Measurements from ENCODE around the gene SLC6A6. TPM values are rescaled to one million over a fixed set of nuclear protein-coding genes. Genes with fewer than 3 reads are reported as not detected.
"Not testable (repeated sequence)": the region's sequence is repeated elsewhere in the genome, so short reads cannot be mapped to it uniquely, and the experiment has no call there.

The SLC6A6 gene
- total RNA-seq, 2 experiments from 2014 or later, result 39.8 to 42.6 TPM

- Mint-ChIP-seq H3K4me1 (peaks cover 33% of the 10 kb centered on the region), H3K36me3 (peaks cover 13% of the 10 kb centered on the region)
- not testable (repeated sequence) for H3K4me3 Mint-ChIP-seq; H3K27ac Mint-ChIP-seq; H3K9me3 Mint-ChIP-seq; H3K27me3 Mint-ChIP-seq; DNase-seq; ATAC-seq (ENCODE audit: low read depth)
- POLR2A ChIA-PET, result interaction anchor here (0.6 kb wide), 1 partner anchor 513 kb away, joined by 3 read pairs; no protein-coding TSS in a partner anchor
Measured at GRCh38 chr3:14409779-14410063, 7.3 kb downstream of the SLC6A6 start.

- H3K36me3 Mint-ChIP-seq, result peaks cover 14% of the 10 kb centered on the region
- H3K4me1 Mint-ChIP-seq, result peaks cover 33% of the 10 kb centered on the region
- no peaks in the 10 kb centered on the region for H3K27me3 Mint-ChIP-seq
- POLR2A ChIA-PET, result interaction anchor here (0.6 kb wide), 1 partner anchor 514 kb away, joined by 3 read pairs; no protein-coding TSS in a partner anchor
- DNase-seq, result no peak
- ATAC-seq (ENCODE audit: low read depth), result no peak
- H3K9me3 Mint-ChIP-seq, result no peaks in the 10 kb centered on the region
- H3K4me3 Mint-ChIP-seq, result no peak overlapping the region
- peak overlapping the region; percentile 51 for H3K27ac Mint-ChIP-seq
Measured at GRCh38 chr3:14410106-14410502, 7.7 kb downstream of the SLC6A6 start.

- Mint-ChIP-seq H3K27ac (peak overlapping the region; percentile 67), H3K27me3 (no peaks in the 10 kb centered on the region), H3K4me3 (no peak overlapping the region), H3K9me3 (no peaks in the 10 kb centered on the region), H3K4me1 (peaks cover 27% of the 10 kb centered on the region), H3K36me3 (peaks cover 13% of the 10 kb centered on the region)
- POLR2A ChIA-PET, result interaction anchor here (1.2 kb wide), 1 partner anchor 22 kb away, joined by 6 read pairs; no protein-coding TSS in a partner anchor
- DNase-seq (no peak), ATAC-seq (ENCODE audit: low read depth) (peak; percentile 58)
Measured at GRCh38 chr3:14410503-14411165, 8.2 kb downstream of the SLC6A6 start.

GRCh38 chr3:14411166-14411526 lies 8.7 kb downstream of the SLC6A6 start:
- no peak for ATAC-seq (ENCODE audit: low read depth)
- no peak for DNase-seq
- H3K27me3 Mint-ChIP-seq, result no peaks in the 10 kb centered on the region
- H3K36me3 Mint-ChIP-seq, result peaks cover 16% of the 10 kb centered on the region
- no peaks in the 10 kb centered on the region for H3K9me3 Mint-ChIP-seq
- POLR2A ChIA-PET, result interaction anchor here (1.2 kb wide), 1 partner anchor 21 kb away, joined by 6 read pairs; no protein-coding TSS in a partner anchor
- no peak overlapping the region for H3K4me3 Mint-ChIP-seq
- peaks cover 24% of the 10 kb centered on the region for H3K4me1 Mint-ChIP-seq
- H3K27ac Mint-ChIP-seq, result peak overlapping the region; percentile 67

GRCh38 chr3:14411988-14412387 lies 9.6 kb downstream of the SLC6A6 start:
- Mint-ChIP-seq H3K27me3 (no peaks in the 10 kb centered on the region), H3K27ac (no peak overlapping the region), H3K4me3 (no peak overlapping the region), H3K9me3 (no peaks in the 10 kb centered on the region), H3K4me1 (peaks cover 18% of the 10 kb centered on the region), H3K36me3 (peaks cover 18% of the 10 kb centered on the region)
- no peak for DNase-seq
- ATAC-seq (ENCODE audit: low read depth), result no peak
- POLR2A ChIA-PET, result no interaction called here

- Mint-ChIP-seq H3K27ac (no peak overlapping the region), H3K27me3 (no peaks in the 10 kb centered on the region), H3K9me3 (no peaks in the 10 kb centered on the region), H3K4me1 (peaks cover 18% of the 10 kb centered on the region), H3K36me3 (peaks cover 16% of the 10 kb centered on the region), H3K4me3 (no peak overlapping the region)
- ATAC-seq (ENCODE audit: low read depth) (no peak), DNase-seq (no peak)
- POLR2A ChIA-PET, result no interaction called here
Measured at GRCh38 chr3:14412831-14413380, 10.5 kb downstream of the SLC6A6 start.

GRCh38 chr3:14413381-14414071 lies 11.1 kb downstream of the SLC6A6 start:
- DNase-seq (no peak), ATAC-seq (ENCODE audit: low read depth) (no peak)
- no peaks in the 10 kb centered on the region for H3K27me3 Mint-ChIP-seq
- H3K36me3 Mint-ChIP-seq, result peaks cover 16% of the 10 kb centered on the region
- no peak overlapping the region for H3K4me3 Mint-ChIP-seq
- H3K9me3 Mint-ChIP-seq, result no peaks in the 10 kb centered on the region
- H3K4me1 Mint-ChIP-seq, result peaks cover 18% of the 10 kb centered on the region
- POLR2A ChIA-PET, result no interaction called here
- H3K27ac Mint-ChIP-seq, result no peak overlapping the region

GRCh38 chr3:14414846-14415464 lies 12.5 kb downstream of the SLC6A6 start:
- Mint-ChIP-seq H3K27me3 (no peaks in the 10 kb centered on the region), H3K4me3 (no peak overlapping the region), H3K9me3 (no peaks in the 10 kb centered on the region), H3K27ac (peak overlapping the region; percentile 66), H3K36me3 (peaks cover 12% of the 10 kb centered on the region), H3K4me1 (peaks cover 13% of the 10 kb centered on the region)
- POLR2A ChIA-PET, result interaction anchor here (1.0 to 1.7 kb wide), 4 partner anchors 11 to 17 kb away, joined by 3 to 5 read pairs (median 4); partner anchors contain the start of gene SLC6A6
- DNase-seq, result no peak
- ATAC-seq (ENCODE audit: low read depth), result no peak

GRCh38 chr3:14415501-14415900 lies 13.1 kb downstream of the SLC6A6 start:
- DNase-seq (no peak), ATAC-seq (ENCODE audit: low read depth) (no peak)
- peaks cover 12% of the 10 kb centered on the region for H3K36me3 Mint-ChIP-seq
- POLR2A ChIA-PET, result interaction anchor here (1.0 to 1.7 kb wide), 4 partner anchors 10 to 17 kb away, joined by 3 to 5 read pairs (median 4); partner anchors contain the start of gene SLC6A6
- H3K4me3 Mint-ChIP-seq, result no peak overlapping the region
- H3K9me3 Mint-ChIP-seq, result no peaks in the 10 kb centered on the region
- no peak overlapping the region for H3K27ac Mint-ChIP-seq
- peaks cover 9% of the 10 kb centered on the region for H3K4me1 Mint-ChIP-seq
- H3K27me3 Mint-ChIP-seq, result no peaks in the 10 kb centered on the region

GRCh38 chr3:14416453-14416852 lies 14.0 kb downstream of the SLC6A6 start:
- POLR2A ChIA-PET, result interaction anchor here (1.6 kb wide), 1 partner anchor 16 kb away, joined by 4 read pairs; no protein-coding TSS in a partner anchor
- no peak for ATAC-seq (ENCODE audit: low read depth)
- DNase-seq, result no peak
- no peak overlapping the region for H3K4me3 Mint-ChIP-seq
- no peaks in the 10 kb centered on the region for H3K27me3 Mint-ChIP-seq
- no peak overlapping the region for H3K27ac Mint-ChIP-seq
- H3K9me3 Mint-ChIP-seq, result no peaks in the 10 kb centered on the region
- H3K36me3 Mint-ChIP-seq, result peaks cover 8% of the 10 kb centered on the region
- peaks cover 4% of the 10 kb centered on the region for H3K4me1 Mint-ChIP-seq

- DNase-seq (no peak), ATAC-seq (ENCODE audit: low read depth) (no peak)
- POLR2A ChIA-PET, result no interaction called here
- Mint-ChIP-seq H3K27ac (no peak overlapping the region), H3K9me3 (no peaks in the 10 kb centered on the region), H3K36me3 (peaks cover 8% of the 10 kb centered on the region), H3K27me3 (no peaks in the 10 kb centered on the region), H3K4me1 (peaks cover 18% of the 10 kb centered on the region), H3K4me3 (no peak overlapping the region)
Measured at GRCh38 chr3:14418296-14419250, 16.2 kb downstream of the SLC6A6 start.

- Mint-ChIP-seq H3K4me1 (peaks cover 48% of the 10 kb centered on the region), H3K36me3 (peaks cover 2% of the 10 kb centered on the region), H3K9me3 (no peaks in the 10 kb centered on the region), H3K27me3 (no peaks in the 10 kb centered on the region), H3K27ac (peak overlapping the region; percentile 74), H3K4me3 (no peak overlapping the region)
- POLR2A ChIA-PET, result interaction anchor here (1.4 kb wide), 1 partner anchor 17 kb away, joined by 3 read pairs; no protein-coding TSS in a partner anchor
- ATAC-seq (ENCODE audit: low read depth), result no peak
- DNase-seq, result no peak
Measured at GRCh38 chr3:14422016-14422963, 19.9 kb downstream of the SLC6A6 start.
